Smooth muscle cell of bladder (primary cell): Measurements from ENCODE around the gene ABHD15. TPM values are rescaled to one million over a fixed set of nuclear protein-coding genes. Genes with fewer than 3 reads are reported as not detected.

Experiments used
- total RNA-seq: library from RNA; depleted of rRNA; stranded (reverse); fragments of >200 nt; gene quantifications from 2 replicates; pipeline ENCODE4 v1.2.3, GENCODE V29; 2014

The ABHD15 gene
- 6.8 and 9.0 TPM in 2 replicates for total RNA-seq

GRCh38 chr17:29566473-29567303 is at the start of gene ABHD15:
ABHD15 (minus strand) TSS chr17:29567037; CDS start chr17:29566966, 71 bp downstream.

GRCh38 chr17:29592850-29593551 is 26.2 kb upstream of the ABHD15 start, which contains the start of gene ANKRD13B:
ANKRD13B (plus strand) TSS chr17:29593132; CDS start chr17:29593622, 490 bp downstream.

GRCh38 chr17:29589524-29590410 is 22.9 kb upstream of the ABHD15 start, which contains the start of gene GIT1:
GIT1 (minus strand) TSS chr17:29589648; CDS start chr17:29589378, 270 bp downstream.

GRCh38 chr17:29568331-29569244 is 1.8 kb upstream of the ABHD15 start, which contains the start of gene TP53I13:
TP53I13 (plus strand) TSS chr17:29568701; CDS start chr17:29568759, 58 bp downstream.

Other genes starting within 250 kb of the ABHD15 start
- 49.2 and 49.6 TPM in 2 replicates for gene TAOK1, start 176.7 kb downstream of the ABHD15 start, total RNA-seq
- gene TP53I13, start 1.7 kb upstream of the ABHD15 start, total RNA-seq: 39.5 and 43.9 TPM in 2 replicates
- gene GIT1, start 22.6 kb upstream of the ABHD15 start, total RNA-seq: 10.4 and 16.6 TPM in 2 replicates
- gene ANKRD13B, start 26.1 kb upstream of the ABHD15 start, total RNA-seq: 2.0 and 4.7 TPM in 2 replicates
- gene CORO6, start 55.9 kb upstream of the ABHD15 start, total RNA-seq: 5.7 and 7.4 TPM in 2 replicates